Embryonic facial prominence (tissue), 1 donor: ENCODE data around the gene CENPU.
"Not testable (repeated sequence)": the region's sequence is repeated elsewhere in the genome, so short reads cannot be mapped to it uniquely, and the experiment has no call there.

Source experiments
- DNase-seq: peaks from one replicate; pipeline ENCODE4 v3.0.0-alpha.2; 2016; ENCODE audit errors: extremely low spot score

CENPU gene

GRCh38 chr4:184733654-184734524 lies at the start of gene CENPU:
Gene CENPU (minus strand): TSS chr4:184734096. CDS start chr4:184734062, 34 bp downstream.
- peak; percentile 99 for DNase-seq

GRCh38 chr4:184782731-184783373 lies 49.0 kb upstream of the CENPU start:
- DNase-seq, result no peak

GRCh38 chr4:184779160-184779559 lies 45.3 kb upstream of the CENPU start:
- DNase-seq, result not testable (repeated sequence)

- no peak for DNase-seq
These were observed 44.4 kb upstream of the CENPU start for GRCh38 chr4:184778325-184778724.

GRCh38 chr4:184776821-184777220 lies 42.9 kb upstream of the CENPU start:
- no peak for DNase-seq

- DNase-seq, result no peak
These were observed 42.1 kb upstream of the CENPU start for GRCh38 chr4:184775854-184776555.

GRCh38 chr4:184774152-184774551 lies 40.3 kb upstream of the CENPU start:
- no peak for DNase-seq

- DNase-seq, result no peak
These were observed 37.5 kb upstream of the CENPU start for GRCh38 chr4:184771416-184771815.

GRCh38 chr4:184769141-184769765 lies 35.4 kb upstream of the CENPU start:
- DNase-seq, result no peak

GRCh38 chr4:184768296-184768695 lies 34.4 kb upstream of the CENPU start:
- no peak for DNase-seq

- no peak for DNase-seq
These were observed 32.5 kb upstream of the CENPU start for GRCh38 chr4:184766446-184766845.

- no peak for DNase-seq
These were observed 31.8 kb upstream of the CENPU start for GRCh38 chr4:184765473-184766340.

GRCh38 chr4:184764601-184765000 lies 30.7 kb upstream of the CENPU start:
- no peak for DNase-seq

GRCh38 chr4:184763150-184763780 lies 29.4 kb upstream of the CENPU start:
- peak; percentile 50 for DNase-seq

GRCh38 chr4:184762100-184762499 lies 28.2 kb upstream of the CENPU start:
- DNase-seq, result no peak

GRCh38 chr4:184760681-184761080 lies 26.8 kb upstream of the CENPU start:
- no peak for DNase-seq

GRCh38 chr4:184757810-184758209 lies 23.9 kb upstream of the CENPU start:
- DNase-seq, result no peak

- no peak for DNase-seq
These were observed 22.5 kb upstream of the CENPU start for GRCh38 chr4:184756399-184756798.

- DNase-seq, result no peak
These were observed 21.4 kb upstream of the CENPU start for GRCh38 chr4:184755278-184755677.

- DNase-seq, result no peak
These were observed 18.8 kb upstream of the CENPU start for GRCh38 chr4:184752496-184753275.
